Activated gamma-delta T cell treated with anti-CD3 and anti-CD28 coated beads, Interleukin-2, amount 50 U/mL, for 16 hours (primary cell): Measurements from ENCODE around the gene GABRD.

Experiments
- DNase-seq: peaks from one replicate; pipeline ENCODE4 v3.0.0-alpha.2; 2020; ENCODE audit warnings: low read depth

GABRD gene

DNA sequence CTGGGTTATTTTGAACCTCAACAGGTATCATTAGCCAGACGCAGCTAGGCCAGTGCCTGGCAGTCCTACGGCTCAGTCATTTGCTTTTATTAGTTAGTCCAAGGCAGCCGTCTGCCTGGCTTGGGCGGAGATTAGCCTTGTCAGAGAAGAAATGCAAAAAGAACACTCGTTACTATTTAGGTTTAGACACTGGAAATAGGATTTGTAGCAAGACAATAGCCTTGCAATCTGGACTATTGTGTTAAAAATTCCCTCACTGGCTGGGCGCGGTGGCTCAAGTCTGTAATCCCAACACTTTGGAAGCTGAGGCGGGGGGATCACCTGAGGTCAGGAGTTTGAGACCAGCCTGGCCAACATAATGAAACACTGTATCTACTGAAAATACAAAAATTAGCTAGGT is 20.1 kb downstream of the GABRD start:
- no peak for DNase-seq

DNA sequence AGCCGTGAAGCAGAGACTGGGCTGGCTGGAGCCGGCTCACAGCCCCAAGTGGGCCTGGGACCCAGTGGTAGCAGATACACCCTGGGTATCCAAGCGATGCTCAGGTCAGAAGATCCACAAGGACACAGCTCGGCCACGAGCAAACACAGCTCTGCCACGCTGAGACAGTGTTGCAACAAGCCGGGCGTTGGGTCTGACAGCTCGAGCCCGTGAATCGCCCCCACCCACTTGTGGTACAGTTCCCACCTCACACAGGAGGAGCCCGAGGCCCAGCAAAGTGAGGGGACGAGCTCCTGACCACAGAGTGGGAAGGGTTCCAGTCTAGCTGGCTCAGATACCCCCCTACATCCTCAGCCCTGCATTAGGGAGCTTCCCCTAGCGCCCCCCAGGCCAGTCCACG is 22.2 kb downstream of the GABRD start:
- no peak for DNase-seq

DNA sequence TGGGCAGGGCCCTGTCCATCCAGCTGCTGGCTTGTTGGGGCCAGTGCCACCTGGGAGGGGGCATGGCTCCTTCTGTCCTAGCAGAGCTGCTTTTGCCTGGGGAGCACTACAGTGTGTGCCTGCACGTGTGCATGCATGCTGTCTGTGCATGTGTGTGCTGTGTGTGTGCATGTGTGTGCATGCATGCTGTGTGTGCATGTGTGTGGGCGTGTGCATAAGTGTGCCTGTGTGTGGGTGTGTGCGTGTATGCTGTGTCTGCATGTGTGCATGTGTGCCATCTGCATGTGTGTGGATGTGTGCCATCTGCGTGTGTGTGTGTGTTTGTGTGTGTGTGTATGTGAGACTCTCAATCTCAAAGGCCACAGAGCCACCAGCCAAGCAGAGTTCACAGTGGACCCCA is 22.7 kb downstream of the GABRD start:
- DNase-seq: no peak

DNA sequence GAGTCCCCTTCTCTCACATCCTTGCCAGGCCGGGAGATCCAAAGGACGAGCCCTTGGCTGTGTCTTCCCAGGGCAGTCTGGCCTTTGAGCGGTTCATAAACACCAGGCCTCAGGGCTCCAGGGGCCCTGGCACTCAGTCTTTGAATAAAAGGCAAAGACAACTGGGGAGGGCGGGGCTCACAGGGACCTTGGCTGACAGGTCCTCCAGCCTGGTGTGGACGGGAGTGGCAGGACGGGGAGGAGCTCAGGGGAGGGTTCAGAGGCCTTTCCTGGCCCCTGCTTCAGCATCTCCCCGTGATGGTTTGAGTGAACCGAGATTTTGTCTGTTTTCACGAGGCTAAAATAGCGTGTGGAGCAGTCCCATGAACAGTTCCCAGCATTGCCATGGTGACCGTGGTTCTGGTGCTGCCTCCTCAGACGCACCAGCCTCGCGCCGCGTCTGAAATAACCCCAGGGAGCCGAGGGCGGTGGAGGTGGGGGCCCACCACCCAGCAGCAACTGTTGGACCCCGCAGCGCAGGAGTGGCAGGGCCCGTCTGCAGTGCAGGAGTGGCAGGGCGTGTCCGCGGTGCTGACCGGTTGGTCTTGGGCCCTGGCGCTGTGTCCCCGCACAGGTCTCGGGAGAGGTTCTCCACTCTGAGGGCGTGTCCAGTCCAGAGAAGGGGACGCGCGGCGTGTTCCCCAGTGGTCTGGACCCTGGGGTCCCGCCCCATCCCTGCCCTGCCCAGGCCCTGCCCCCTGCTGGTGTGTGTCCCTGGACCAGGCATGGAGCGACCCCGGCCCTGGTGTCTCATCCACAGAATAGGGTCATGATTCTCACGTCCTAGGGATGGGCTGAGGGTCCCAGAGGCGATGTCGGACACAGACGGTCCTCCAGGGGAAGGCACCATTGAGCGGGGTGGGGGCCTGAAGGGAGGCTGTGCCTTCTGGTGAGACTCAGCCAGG is 24.0 kb downstream of the GABRD start:
- DNase-seq: no peak

DNA sequence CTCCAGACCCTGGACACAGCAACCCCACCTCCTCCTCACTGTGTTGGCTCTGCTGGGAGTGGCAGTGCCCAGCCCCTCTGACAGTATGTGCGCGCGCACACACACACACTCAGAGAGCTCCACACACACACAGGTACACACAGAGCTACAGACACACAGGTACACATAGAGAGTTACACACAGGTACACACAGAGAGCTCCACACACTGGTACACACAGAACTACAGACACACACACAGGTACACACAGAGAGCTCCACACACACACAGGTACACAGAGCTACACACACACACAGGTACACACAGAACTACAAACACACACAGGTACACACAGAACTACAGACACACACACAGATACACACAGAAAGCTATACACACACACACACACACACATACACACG is 24.7 kb downstream of the GABRD start:
- DNase-seq: no peak

DNA sequence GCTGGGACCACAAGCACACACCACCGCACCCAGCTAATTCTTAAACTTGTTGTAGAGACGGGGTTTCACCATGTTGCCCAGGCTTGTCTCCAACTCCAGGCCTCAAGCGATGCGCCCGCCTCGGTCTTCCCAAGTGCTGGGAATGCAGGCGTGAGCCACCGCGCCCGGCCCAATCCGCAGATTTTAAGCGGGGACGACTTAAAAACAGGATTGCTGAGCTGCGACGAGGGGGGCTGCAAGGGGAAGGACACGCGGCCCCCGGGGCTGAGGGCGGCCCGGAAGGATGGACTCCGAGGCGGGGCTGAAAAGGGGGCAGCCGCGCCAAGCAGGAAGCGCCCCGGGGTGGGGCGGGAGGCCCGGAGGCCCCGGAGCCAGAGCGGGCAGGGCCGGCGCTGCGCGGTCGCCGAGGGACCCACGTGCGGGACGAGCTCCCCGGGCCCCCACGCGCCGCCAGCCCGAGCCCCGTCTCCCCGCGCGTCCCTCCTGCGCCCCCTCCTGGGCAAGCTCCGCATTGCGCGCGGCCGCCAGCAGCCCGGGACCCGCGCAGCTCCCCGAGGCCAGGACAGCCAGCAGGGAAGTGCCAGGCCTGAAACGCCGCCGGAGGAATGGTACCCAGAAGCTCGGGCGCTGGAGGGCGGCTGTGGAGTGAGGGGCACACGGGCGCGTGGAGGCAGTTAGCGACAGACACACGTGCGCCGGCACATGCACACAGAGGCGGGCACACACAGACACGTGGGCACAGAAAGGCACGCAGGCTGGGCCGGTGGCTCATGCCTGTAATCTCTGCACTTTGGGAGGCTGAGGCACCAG is 25.6 kb downstream of the GABRD start:
- DNase-seq: peak; percentile 72

DNA sequence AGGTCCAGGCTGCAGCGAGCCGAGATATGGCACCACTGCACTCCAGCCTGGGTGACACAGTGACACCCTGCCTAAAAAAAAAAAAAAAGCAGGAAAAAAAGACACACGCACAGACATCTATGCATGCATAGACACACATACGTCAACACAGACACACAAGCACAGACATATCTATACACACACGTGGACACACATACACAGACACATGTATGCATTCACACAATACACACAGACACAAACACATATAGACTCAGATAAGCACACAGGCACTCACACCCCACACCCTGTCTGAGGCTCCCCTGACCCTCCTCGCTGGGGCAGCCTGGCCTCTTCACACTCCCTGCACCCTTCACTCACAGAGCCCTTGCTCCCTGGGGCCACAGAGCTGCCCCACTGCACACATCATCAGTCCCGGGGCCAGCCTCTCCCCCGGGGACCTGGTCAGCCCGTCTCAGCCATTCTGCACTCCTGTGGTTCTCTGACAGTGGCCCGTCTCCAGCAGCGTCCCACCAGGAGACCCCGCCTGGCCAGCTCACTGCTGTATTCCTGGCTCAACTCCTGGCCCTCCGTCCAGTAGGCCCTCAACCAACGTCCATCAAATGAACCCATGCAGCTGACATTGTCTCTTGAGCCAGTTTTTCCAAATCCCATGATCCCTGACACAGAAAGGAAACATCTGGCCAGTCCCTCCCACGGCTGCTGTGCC is 26.5 kb downstream of the GABRD start:
- no peak for DNase-seq

DNA sequence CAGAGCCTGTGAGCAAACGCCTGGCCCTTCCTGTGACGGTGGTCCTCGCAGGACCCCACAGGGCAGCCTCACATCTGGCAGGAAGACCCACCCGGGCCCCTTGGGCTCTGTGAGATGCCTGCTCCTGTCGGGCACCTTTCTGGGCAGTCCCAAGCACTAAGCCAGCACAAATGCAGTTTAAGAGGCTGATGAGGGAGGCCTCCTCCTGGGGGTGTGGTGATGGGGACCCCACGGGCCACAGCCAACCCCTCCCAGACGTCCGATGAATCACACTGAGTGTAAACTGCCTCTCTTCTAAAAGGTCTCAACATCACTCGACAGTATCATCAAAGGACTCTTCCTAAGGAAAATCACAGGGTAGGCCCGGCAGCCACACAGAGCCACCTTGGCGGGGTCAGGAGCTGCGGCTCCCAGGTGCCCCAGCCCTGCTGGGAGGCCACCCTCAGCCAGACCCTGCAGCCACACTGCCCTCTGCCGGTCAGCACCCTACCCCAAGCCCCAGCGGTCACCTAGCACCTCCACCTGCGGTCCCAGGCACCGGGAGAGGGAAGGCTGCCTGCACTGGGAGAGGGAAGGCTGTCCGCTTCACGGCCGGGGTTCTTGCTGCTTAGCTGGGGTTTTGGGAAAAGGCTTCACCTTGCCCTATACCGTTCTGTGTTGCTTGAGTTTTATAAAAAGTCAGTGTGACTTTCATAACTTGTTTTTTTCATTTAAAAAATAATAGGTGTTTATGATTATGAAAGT is 27.2 kb downstream of the GABRD start:
- DNase-seq: no peak

DNA sequence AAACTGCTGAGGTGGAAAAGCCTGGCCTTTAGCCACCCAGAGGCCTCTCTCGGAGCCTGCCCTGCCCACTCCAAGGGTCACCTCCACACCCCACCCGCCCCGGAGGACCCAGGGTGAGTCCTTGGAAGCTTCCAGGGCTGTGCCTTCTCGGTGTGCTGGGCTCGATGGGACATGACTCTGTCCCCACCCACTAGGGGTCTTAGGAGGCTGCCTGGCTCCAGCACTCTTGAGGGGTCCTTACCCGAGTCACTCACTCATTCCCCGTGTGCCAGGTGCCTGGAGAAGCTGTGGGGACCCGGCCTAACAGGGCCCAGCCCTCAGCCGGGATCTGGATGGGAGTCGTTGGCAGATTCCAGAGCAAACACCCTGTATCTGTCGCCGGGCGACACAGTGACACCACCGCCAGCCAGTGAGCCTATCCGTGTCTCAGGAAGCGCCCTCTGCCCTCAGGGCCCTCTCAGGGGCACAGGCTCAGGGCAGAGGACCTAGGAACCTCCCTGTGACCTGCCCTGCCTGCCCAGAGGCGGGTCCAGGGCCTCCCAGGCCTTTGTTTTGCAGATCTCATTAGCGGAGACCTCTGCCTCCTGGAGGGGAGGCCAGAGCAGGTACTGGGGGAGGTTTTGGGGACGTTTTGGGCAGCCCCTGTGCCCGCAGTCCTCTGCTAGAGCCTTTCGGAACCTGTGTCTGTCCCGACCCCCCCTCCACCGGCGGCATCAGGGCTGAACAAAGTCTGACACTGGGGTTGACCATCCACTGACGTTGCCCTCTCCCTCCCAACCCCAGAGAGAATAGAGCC is 28.0 kb downstream of the GABRD start:
- no peak for DNase-seq

DNA sequence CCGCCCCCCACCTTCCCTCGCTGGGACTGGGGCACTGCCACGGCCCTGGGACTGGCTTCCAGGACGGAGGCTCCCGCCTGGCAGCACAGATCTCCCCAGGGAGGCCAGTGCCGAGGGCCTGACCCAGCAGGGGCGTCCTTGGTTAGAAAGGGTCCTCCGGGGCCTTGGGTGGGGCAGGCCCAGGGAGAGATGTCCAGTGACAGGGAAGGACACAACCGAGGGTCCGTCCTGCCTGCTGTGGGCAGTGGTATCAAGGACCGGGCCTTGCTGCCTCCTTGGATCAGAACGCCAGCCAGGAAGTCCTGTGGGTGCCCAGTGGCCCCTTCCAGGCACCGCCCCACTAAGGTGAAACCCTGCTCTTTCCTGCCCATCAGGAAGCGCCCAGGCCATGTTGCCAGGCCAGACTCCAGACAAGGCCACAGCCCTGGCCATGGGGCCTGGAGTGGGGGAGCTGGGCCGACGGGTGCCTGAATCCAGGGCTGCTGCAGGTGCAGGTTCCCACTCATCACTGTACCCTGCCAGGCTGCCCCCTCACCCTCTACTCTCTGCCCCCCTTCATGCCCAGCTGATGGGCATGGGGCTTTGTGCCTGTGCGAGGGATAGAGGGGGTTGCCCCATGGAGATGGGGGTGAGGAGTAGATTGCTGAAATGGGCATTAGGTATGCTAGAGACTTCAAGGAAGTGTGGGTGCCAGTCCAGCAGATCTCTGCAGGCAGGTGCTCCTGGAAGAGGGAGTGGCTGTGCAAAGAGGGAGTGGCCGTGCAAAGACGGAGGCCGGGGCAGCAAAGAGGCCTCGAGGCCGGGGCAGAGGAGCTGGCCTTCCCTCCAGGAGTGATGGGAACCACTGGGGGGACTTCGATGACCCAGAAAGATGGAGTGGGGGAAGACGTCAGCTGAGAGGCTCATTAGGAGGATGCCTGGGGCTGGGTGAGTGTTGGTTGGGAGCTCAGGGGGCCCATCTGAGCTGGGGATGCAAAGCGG is 28.9 kb downstream of the GABRD start:
- DNase-seq: no peak

DNA sequence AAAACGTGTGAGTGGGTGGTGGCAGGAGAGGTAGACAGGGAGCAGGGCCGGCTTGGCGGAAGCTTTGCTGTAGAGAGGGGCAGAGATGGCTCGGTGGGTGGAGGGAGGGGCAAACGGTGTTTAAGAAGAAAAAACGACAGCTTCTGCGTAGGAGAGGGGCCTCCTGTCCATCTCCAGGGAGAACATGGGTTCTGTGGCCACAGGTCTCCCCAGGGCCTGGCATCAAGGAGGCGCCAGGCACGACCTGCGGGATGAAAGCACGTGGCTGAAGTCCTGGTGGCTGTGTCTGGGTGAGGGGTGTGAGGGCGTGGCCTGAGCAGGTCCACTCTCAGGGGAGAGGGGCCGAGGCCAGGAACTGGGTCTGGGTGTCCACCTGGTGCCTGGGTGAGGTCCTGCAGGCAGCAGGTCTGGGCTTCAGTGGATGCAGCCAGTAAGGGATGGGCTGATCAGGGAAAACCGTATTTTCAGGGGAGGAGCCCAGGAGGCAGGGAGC is 30.1 kb downstream of the GABRD start:
- DNase-seq: no peak

DNA sequence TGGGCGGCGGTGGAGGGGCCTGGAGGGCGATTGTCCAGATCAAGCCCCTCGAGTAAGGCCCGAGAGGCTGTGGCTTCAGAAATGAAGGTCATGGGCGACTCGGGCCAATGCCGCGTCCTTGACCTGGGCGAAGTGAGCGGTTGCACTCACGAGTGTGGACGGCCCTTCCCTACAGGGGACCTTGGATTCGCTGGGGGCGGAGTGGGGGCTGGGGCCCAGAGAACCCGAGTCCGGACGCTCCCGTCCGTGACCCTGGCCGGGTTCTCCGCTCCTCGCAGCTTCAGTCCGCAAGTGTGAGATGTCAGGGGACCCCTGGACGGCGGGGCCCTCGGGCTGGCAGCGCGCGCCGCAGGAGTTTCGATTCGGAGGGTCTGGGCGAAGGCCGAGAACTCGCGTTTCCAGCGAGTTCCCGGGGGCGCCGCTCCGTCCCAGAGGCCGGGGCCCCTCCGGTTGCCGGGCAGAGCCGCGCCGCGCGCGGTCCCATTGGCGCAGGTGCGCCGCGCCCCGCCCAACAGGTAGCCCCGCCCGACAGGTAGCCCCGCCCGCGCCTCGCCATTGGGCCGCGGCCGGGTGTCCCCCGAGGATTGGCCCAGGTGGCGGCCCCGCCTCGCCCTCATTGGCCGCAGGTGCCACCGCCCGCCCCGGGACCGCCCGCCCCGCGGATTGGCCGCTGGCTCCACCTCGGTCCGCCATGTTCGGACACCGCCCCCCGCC is 30.7 kb downstream of the GABRD start, which contains the start of gene PRKCZ:
PRKCZ (plus strand) TSS at position 694 of the 714 bp plus-strand sequence. CDS start 220 bp downstream, outside the sequence.
- DNase-seq: peak; percentile 93

DNA sequence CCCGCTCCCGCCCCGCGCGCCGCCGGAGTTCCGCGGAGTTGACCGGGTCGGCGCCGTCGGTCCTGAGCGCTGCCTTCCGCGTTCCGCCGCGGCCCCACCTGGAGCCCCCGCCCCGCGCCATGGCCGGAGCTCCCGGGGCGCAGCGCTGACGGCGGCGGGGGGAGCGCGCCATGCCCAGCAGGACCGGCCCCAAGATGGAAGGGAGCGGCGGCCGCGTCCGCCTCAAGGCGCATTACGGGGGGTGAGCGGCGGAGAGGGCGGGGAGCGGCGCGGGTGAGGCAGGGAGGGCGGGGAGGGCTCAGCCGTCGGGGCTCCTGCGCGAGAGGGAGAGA is 31.3 kb downstream of the GABRD start:
- no peak for DNase-seq

DNA sequence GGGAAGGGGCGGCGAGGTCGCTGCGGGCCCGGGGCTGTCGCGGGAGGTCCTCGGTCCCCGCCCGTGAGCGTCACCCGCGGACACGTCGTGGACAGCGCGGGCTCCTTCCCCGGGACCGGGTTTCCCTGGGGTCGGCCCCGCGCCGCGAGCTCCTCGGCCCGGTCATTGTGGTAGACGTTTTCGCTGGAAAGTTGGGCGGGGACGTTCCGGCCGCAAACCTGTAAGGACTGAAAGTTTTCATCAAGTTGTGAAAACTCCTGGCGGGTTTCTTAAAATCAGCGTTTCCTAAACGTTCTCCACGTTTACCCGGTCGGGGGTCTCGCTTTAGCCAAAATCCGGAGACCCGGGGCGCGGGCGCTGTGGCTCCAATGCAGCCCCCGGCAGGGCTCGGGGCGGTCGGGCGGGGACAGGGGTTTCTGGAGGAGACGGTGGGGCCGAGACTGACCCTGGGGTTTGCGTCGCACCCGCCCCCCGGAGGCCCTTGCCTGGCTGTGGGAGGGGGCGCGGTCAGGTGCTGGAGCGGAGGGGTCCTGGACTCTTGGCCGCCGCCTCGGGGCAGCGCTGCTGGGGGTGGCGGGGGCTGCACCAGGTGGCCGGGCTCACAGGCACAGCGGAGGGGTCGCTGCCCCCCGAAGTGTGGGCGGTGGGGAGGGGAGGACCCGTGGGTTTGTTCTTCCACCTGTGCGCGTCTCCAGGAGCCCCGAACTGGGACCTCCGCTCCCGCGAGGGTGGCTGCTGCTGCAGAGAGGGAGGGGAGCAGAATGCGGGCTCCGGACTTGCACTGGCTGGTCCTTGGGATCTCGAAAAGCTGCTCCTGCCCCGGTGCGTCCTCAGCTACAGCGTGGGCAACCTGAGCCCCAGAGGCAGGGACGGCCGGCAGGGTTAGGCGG is 31.9 kb downstream of the GABRD start:
- DNase-seq: no peak

DNA sequence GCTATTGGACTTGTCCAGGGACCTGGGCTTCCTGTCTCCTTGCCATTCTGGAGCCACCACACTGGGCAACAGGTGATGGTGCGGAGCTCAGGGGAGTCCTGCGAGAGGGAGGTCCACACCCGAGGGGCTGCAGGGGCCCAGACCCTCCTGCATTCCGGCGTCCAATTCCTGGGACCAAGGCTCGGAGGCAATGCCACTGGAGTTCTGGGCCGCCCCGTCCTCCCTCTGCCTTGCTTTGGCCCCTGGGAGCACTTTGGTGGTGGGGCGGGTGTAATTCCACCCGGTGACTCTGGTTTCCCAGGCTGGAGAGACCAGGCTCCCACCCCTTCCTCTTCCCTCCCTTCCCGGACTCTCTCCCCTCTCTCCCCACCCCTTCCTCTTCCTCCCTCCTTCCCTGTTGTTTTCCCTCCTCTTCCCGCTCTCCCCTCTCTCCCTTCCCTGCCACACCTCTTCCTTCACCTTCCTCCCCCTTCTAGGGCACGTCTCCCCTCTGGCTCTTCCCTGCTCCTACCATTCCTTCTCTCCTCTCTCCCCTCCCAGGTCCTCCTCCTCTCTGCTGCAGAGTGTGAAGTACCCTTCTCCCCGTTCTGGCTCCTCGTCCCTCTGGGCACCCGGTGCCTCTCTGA is 33.0 kb downstream of the GABRD start:
- DNase-seq: no peak

DNA sequence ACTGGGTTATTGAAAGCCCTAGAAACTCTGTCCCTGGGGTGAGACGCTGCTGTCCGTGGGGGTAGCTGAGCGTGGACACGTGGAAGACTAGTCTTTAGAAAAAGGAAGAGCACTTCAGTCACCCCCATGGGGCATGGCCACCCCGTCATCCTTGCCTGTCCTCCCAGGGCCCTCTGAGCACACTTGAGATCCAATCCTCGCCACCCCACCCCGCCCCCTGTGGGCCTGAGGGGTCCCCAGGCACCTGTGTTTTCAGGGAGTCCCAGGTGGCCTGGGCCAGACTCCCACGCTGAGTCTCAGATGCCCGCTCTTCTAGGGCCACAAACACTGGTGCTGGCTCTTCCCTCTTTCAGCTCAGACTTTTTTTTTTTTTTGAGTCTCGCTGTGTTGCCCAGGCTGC is 33.6 kb downstream of the GABRD start:
- DNase-seq: no peak

DNA sequence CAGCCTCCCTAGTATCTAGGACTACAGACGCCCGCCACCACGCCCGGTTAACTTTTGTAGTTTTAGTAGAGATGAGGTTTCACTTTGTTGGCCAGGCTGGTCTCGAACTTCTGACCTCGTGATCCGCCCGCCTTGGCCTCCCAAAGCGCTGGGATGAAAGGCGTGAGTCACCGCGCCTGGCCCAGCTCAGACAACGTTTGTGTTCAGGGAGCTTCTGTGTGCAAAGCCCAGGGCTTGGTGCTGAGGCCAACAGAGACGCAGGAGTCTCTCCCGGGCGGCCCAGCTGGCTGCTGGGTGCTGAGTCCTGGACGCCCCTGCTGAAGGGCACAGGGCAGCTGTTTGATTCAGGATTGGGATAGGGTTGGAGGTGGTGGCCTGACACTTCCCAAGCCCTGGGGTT is 34.1 kb downstream of the GABRD start:
- no peak for DNase-seq
